HepG2 (cell line): Measurements from ENCODE around the gene KDM4F. TPM values are rescaled to one million over a fixed set of nuclear protein-coding genes. Genes with fewer than 3 reads are reported as not detected.

Source experiments
- DZIP1 ChIP-seq: sonication (generic); formaldehyde crosslinking; IDR thresholded peaks from 2 replicates; pipeline ENCODE4 v1.5.0; 2020; ENCODE audit warnings: mild to moderate bottlenecking, missing genetic modification reagents
- HDAC6 ChIP-seq: fragments of 200-600 bp; sonication (generic); IDR thresholded peaks from 2 replicates; pipeline ENCODE4 v1.7.0; 2017; ENCODE audit warnings: mild to moderate bottlenecking, antibody characterized with exemption, low read length, low read depth
- JARID2 ChIP-seq: sonication (generic); formaldehyde crosslinking; IDR thresholded peaks from 2 replicates; pipeline ENCODE4 v1.8.1; 2023; ENCODE audit warnings: missing genetic modification reagents, inconsistent platforms; ENCODE audit not compliant: insufficient replicate concordance
- MEF2D ChIP-seq: sonication (generic); formaldehyde crosslinking; IDR thresholded peaks from 2 replicates; pipeline ENCODE4 v1.5.1; 2020; ENCODE audit warnings: mild to moderate bottlenecking, missing genetic modification reagents
- MXD1 ChIP-seq: sonication (generic); formaldehyde crosslinking; IDR thresholded peaks from 2 replicates; pipeline ENCODE4 v1.4.0; 2020; ENCODE audit warnings: mild to moderate bottlenecking, missing genetic modification reagents
- PHF21A ChIP-seq: sonication (generic); formaldehyde crosslinking; IDR thresholded peaks from 2 replicates; pipeline ENCODE4 v1.5.0; 2020; ENCODE audit warnings: mild to moderate bottlenecking, missing genetic modification reagents
- RFXAP ChIP-seq: sonication (generic); formaldehyde crosslinking; IDR thresholded peaks from 2 replicates; pipeline ENCODE4 v1.4.0; 2020; ENCODE audit warnings: missing genetic modification reagents, borderline replicate concordance
- SP1 ChIP-seq, 2 experiments: fragments of 450-650 bp in 1 of 2; sonication (generic) in 1 of 2; formaldehyde crosslinking in 1 of 2; IDR thresholded peaks; 2 replicates each; pipeline versions ENCODE4 v1.4.0 to v1.6.1; 2016 to 2020; ENCODE audit warnings: missing genetic modification reagents in 1 of 2
- SRY ChIP-seq: sonication (generic); formaldehyde crosslinking; IDR thresholded peaks from 2 replicates; pipeline ENCODE4 v1.8.0; 2022; ENCODE audit warnings: mild to moderate bottlenecking, missing genetic modification reagents
- TERF1 ChIP-seq: sonication (generic); formaldehyde crosslinking; IDR thresholded peaks from 2 replicates; pipeline ENCODE4 v1.8.0; 2022; ENCODE audit warnings: mild to moderate bottlenecking, missing genetic modification reagents, moderate library complexity
- TFDP1 ChIP-seq: IDR thresholded peaks from 2 replicates; pipeline ENCODE4 v1.6.1; 2016; ENCODE audit warnings: missing compliant biosample characterization, missing genetic modification reagents, borderline replicate concordance
- TSC22D2 ChIP-seq: sonication (generic); formaldehyde crosslinking; IDR thresholded peaks from 2 replicates; pipeline ENCODE4 v1.5.1; 2020; ENCODE audit warnings: missing genetic modification reagents, mild to moderate bottlenecking, borderline replicate concordance
- ZFP41 ChIP-seq: sonication (generic); formaldehyde crosslinking; IDR thresholded peaks from 2 replicates; pipeline ENCODE4 v1.4.0; 2020; ENCODE audit warnings: mild to moderate bottlenecking, missing genetic modification reagents, borderline replicate concordance
- ZFP82 ChIP-seq: sonication (generic); formaldehyde crosslinking; IDR thresholded peaks from 2 replicates; pipeline ENCODE4 v1.5.1; 2020; ENCODE audit warnings: mild to moderate bottlenecking, missing genetic modification reagents, borderline replicate concordance
- ZNF543 ChIP-seq: sonication (generic); formaldehyde crosslinking; IDR thresholded peaks from 2 replicates; pipeline ENCODE4 v1.4.0; 2020; ENCODE audit warnings: mild to moderate bottlenecking, missing genetic modification reagents
- ZNF557 ChIP-seq: sonication (generic); formaldehyde crosslinking; IDR thresholded peaks from 2 replicates; pipeline ENCODE4 v1.4.0; 2020; ENCODE audit warnings: missing genetic modification reagents
- ZNF574 ChIP-seq: sonication (generic); formaldehyde crosslinking; IDR thresholded peaks from 2 replicates; pipeline ENCODE4 v1.4.0; 2020; ENCODE audit warnings: missing genetic modification reagents
- polyA plus RNA-seq, 8 experiments: library from polyadenylated mRNA; depleted of rRNA in 3 of 8; stranded (reverse) in 7 of 8; unstranded in 1 of 8; fragments of >200 nt; fragmentation: Illumina TruSeq in 4 of 8; extraction: Trizol in 4 of 8; gene quantifications; 2 replicates each; pipeline versions ENCODE4 v1.2.1 to v1.2.3, GENCODE V29; 2011 to 2016; ENCODE audit warnings: low read depth in 4 of 8, missing spikeins in 1 of 8, mixed read lengths in 1 of 8; ENCODE audit not compliant: insufficient read depth in 1 of 8
- total RNA-seq, 5 experiments: library from RNA; depleted of rRNA; stranded (reverse); fragments of >200 nt; fragmentation: Illumina TruSeq; extraction: Trizol; gene quantifications; 2 replicates each; pipeline ENCODE4 v1.2.3, GENCODE V29; 2016; ENCODE audit warnings: low read depth in 1 of 5
- TF ChIP-seq, protein P1 (sequence below): IDR thresholded peaks from 2 replicates; pipeline ENCODE4 v1.6.1; 2016; ENCODE audit warnings: missing compliant biosample characterization, missing genetic modification reagents, borderline replicate concordance

The KDM4F gene
- total and polyA plus RNA-seq, 2 of the 13 experiments (the other 11 are each of a cell fraction or from before 2014, with no cell fraction given): not detected

- TF ChIP-seq DZIP1: 0 out of 2 replicates have a peak, but pooled peaks have one; percentile 45
- TF ChIP-seq RFXAP (CRISPR knock-in tag): no peak
- TF ChIP-seq MXD1 (CRISPR knock-in tag): peak; percentile 68; the same call in 1 of the 2 replicates
- no peak for TF ChIP-seq JARID2 (CRISPR knock-in tag)
- peak; percentile 94 for TF ChIP-seq ZNF543
- peak; percentile 76; the same call in 1 of the 2 replicates for TF ChIP-seq SRY
- TF ChIP-seq, protein P1, sequence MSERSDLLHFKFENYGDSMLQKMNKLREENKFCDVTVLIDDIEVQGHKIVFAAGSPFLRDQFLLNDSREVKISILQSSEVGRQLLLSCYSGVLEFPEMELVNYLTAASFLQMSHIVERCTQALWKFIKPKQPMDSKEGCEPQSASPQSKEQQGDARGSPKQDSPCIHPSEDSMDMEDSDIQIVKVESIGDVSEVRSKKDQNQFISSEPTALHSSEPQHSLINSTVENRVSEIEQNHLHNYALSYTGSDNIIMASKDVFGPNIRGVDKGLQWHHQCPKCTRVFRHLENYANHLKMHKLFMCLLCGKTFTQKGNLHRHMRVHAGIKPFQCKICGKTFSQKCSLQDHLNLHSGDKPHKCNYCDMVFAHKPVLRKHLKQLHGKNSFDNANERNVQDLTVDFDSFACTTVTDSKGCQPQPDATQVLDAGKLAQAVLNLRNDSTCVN (CRISPR knock-in tag): no peak; the same call in 1 of the 2 replicates
- TF ChIP-seq PHF21A (CRISPR knock-in tag): peak; percentile 55
- TF ChIP-seq ZNF574 (CRISPR knock-in tag): peak; percentile 84
- TF ChIP-seq HDAC6: no peak
- TF ChIP-seq ZFP41 (CRISPR knock-in tag): 0 out of 2 replicates have a peak, but pooled peaks have one; percentile 61
- no peak for TF ChIP-seq ZFP82
- TF ChIP-seq TFDP1 (CRISPR knock-in tag): peak; percentile 61; the same call in 1 of the 2 replicates
- TF ChIP-seq TSC22D2: no peak
- no peak for TF ChIP-seq SP1 (IDR thresholded peaks at IDR 0.05)
- peak; percentile 60; the same call in 1 of the 2 replicates for TF ChIP-seq SP1 (CRISPR knock-in tag; IDR thresholded peaks at IDR 0.05)
- no peak for TF ChIP-seq ZNF557 (CRISPR knock-in tag)
- TF ChIP-seq MEF2D (CRISPR knock-in tag): no peak
- no peak for TF ChIP-seq TERF1 (CRISPR knock-in tag)
Observed at GRCh38 chr11:95067039-95067840, 18.0 kb downstream of the KDM4F start (continued).
